Placental epithelial cell (primary cell): ENCODE results near the gene MAP2K7. TPM values are rescaled to one million over a fixed set of nuclear protein-coding genes. Genes with fewer than 3 reads are reported as not detected.

Source experiments
- total RNA-seq: library from RNA; depleted of rRNA; stranded (reverse); fragments of >200 nt; gene quantifications from 2 replicates; pipeline ENCODE4 v1.2.3, GENCODE V29; 2012

The MAP2K7 gene
- 14.2 and 18.5 TPM in 2 replicates for total RNA-seq

DNA sequence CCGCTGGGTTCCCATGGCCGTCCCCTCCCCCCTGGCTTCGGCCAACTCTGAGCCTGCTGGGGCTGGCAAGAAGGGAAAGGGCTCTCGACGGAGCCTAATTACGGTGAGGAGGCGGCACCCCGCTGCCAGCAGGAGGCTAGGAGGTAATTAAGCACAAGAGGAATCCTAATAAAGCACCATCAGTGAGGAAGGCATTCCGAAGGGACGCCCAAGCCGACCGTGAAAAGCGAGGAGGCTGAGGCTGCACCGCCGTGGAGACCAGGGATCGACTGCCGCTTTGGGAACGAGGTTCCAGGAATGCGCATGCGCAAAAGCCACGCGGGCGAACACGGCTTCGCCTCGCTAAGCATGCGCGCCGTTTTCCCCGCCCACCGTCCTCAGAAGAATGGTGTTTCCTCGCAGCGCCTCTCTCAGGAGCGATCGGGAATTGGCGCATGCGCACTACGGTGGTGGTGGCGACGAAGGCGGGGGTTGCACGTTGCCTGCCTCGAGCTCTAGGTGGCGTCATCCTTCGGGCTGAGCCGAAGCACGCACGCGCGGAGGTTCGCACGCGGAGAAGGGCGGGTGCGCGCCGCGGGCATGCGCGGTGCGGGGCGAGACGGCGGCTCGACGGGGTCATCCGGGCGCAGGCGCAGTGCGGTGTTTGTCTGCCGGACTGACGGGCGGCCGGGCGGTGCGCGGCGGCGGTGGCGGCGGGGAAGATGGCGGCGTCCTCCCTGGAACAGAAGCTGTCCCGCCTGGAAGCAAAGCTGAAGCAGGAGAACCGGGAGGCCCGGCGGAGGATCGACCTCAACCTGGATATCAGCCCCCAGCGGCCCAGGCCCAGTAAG, at the start of gene MAP2K7:
MAP2K7 (plus strand) TSS at position 634 of the 830 bp plus-strand sequence; CDS start at position 702, 68 bp downstream.

DNA sequence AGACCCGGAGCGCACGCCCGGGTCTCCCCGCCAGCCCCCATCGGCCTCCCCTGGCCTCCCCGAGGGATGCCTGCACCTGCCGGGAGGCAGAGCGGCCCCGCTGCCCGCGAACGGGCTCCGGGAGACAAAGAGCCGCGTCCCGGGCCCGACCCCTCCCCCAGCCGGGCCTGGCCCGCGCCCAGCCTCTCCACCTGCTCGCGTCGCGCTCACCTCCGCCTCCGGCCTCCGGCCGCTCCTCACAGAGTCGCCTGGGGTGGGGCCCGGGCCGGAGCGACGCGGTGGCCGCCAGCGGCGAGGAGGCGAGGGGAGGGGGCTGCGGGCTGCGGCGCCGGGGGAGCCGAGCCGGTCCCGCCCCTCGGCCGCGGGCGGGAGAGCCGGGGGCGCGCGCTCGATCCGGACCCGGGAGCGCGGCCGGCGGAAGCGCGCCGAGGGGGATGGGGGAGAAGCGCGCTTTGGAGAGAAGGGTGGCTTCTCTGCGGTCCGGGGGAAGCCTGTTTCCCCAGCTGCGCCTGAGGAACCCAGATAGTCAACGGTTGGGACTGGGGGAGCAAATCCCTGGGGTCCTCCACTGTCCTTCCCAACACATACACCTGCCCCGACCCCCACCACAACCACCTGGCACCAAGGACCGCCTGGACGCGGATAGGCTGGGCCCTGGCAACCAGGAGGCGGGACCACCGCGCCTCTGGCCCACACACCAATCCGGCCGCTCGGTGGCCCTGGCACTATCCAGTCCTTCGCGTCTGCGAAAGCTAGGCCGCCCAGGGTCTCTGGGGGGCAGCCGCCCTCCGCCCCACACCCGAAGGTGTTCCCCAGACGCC, 29.4 kb upstream of the MAP2K7 start, which contains the start of gene PRR36:
PRR36 (minus strand) TSS at position 315 of the 821 bp plus-strand sequence. CDS start 701 bp downstream, outside the sequence.

GRCh38 chr19:7888145-7888825, 15.4 kb upstream of the MAP2K7 start, which contains the start of gene LRRC8E:
Gene LRRC8E, plus strand, starts transcription at chr19:7888510. Its CDS starts 7,094 bp downstream, at chr19:7895604.

GRCh38 chr19:7914598-7915045, 10.9 kb downstream of the MAP2K7 start, which contains the start of gene TGFBR3L:
Gene TGFBR3L, plus strand, starts transcription at chr19:7914830.

DNA sequence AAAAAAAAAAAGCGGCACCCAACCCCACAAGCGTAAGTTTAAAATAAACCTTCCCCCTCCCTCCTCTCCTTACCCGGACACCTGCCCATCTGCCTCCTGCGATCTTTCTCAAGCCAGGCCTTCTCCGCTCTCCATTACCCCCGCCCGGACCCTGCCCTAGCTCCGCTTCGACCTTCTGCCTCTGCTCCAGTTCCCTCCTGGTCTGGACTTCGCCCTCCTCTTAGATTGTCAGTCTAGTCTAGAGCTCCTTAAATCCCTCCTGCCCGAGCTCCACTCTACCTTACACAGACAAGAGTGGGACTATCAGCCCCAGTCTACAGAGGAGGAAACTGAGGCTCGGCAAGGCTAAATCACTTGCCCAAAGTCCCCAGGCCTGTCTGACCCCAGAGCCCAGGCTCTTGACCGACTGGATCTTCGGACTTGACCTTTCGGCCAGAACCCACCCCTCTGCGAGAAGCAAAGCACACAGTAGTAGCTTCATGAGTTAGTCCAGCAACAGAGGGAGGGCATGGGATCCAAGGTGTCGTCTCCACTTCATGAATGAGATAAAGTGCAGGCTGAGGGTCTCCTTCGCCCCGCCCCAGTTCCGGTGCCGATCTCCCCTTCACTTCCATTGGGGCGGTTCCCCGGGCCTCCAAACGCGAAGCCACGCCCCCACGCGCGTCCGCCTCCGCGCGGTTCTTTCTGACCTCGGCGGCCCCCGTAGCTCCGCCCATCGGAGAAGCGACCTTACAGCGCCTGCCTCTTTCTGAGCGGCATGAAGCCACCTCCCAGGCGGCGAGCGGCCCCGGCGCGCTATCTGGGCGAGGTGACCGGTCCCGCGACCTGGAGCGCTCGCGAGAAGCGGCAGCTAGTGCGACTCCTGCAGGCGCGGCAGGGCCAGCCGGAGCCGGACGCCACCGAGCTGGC, 16.2 kb downstream of the MAP2K7 start, which contains the start of gene SNAPC2:
SNAPC2 (plus strand) TSS at position 729 of the 909 bp plus-strand sequence; CDS start at position 758, 29 bp downstream.

DNA sequence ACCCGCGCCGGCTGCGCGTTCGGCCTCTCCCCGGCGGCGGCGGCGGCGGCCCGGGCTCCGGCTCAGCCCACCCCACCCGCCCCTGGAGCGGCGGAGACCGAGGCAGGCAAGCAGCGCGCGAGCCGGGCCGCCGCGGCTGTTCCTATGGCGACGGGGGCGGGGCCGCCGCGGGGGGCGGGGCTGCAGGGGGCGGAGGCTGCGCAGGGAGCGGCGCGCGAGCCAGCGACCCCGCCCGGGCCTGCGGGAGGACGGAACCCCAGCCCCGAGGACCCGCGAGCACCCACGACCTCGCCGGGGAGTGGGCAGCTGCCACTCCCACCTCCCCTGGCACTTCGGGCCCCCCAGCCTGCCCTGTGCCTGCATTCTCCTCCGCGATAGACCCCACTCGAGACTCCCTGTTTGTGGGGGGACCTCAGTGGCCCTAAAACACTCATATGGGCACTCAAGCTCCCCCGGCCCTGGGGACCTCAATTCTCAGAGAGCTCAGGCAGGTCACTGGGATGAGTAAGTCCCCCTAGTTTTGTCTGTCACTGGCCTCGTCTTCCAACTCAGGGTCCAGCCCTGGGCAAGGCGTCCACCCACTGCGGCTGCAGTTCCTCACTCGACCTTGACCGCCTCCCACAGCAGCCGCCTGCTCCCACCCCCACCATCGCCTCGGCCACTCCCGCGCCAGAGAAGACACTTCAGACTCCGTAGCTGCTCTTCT, 22.5 kb downstream of the MAP2K7 start, which contains the start of gene CTXN1:
CTXN1 (minus strand) TSS at position 115 of the 706 bp plus-strand sequence. CDS start 597 bp downstream, outside the sequence.

DNA sequence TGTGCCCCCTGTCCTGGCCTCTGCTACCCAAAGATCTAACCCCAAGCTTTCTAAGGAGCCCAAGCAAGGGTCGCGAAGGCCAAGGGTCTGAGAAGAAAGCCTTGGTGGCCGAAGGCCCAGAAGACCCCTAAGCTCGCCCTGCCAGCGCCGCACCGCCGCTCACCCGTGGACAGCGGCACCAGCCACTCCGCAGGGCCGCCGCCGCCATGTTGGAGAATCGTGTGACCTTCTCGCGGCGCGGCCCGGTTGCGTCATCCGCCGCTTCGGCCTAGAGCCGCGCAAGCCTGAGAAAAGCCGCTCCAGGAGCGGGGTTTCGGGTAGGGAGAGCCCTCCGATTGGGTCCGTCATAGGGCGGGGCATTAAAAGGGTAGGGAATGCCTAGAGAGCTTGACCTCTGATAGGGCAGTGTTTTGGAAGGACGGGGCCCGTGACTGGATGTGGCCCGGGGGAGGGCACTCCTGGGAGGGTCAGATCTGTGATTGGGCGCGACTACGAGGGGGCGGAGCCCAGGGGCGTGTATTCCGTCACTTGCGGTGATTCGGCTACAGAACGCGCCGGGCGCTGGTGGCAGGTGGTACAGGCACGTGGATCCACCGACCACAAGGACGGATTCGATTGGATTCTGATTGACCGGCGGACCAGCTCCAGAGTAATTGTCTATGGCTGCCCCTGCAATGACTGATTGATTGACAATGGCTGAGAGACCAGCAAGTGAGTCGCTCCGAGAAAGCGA, 39.9 kb downstream of the MAP2K7 start, which contains the start of gene TIMM44:
TIMM44 (minus strand) TSS at position 223 of the 733 bp plus-strand sequence; CDS start at position 208, 15 bp downstream.

Other genes with a start within 250 kb of the MAP2K7 start
- gene RETN, start 234.8 kb upstream of the MAP2K7 start, total RNA-seq, result not detected in 2 replicates
- not detected in 2 replicates for gene MCEMP1, start 226.8 kb upstream of the MAP2K7 start, total RNA-seq
- 22.8 and 71.0 TPM in 2 replicates for gene TRAPPC5, start 223.0 kb upstream of the MAP2K7 start, total RNA-seq
- not detected in 2 replicates for gene FCER2, start 201.7 kb upstream of the MAP2K7 start, total RNA-seq
- gene CLEC4G, start 171.8 kb upstream of the MAP2K7 start, total RNA-seq, result not detected in 2 replicates
- not detected in 2 replicates for gene CD209, start 156.3 kb upstream of the MAP2K7 start, total RNA-seq
- gene CLEC4M, start 140.6 kb upstream of the MAP2K7 start, total RNA-seq, result not detected in 2 replicates
- 17.7 and 24.3 TPM in 2 replicates for gene EVI5L, start 73.7 kb upstream of the MAP2K7 start, total RNA-seq
- under 0.01 TPM in 1 of 2 replicates, not detected in the other for gene PRR36, start 29.5 kb upstream of the MAP2K7 start, total RNA-seq
- 10.6 and 11.8 TPM in 2 replicates for gene LRRC8E, start 15.4 kb upstream of the MAP2K7 start, total RNA-seq
- gene TGFBR3L, start 11.0 kb downstream of the MAP2K7 start, total RNA-seq, result 0.98 and 1.2 TPM in 2 replicates
- gene SNAPC2, start 16.5 kb downstream of the MAP2K7 start, total RNA-seq, result 14.6 and 17.7 TPM in 2 replicates
- 0.39 and 0.43 TPM in 2 replicates for gene CTXN1, start 22.3 kb downstream of the MAP2K7 start, total RNA-seq
- gene TIMM44, start 39.8 kb downstream of the MAP2K7 start, total RNA-seq, result 31.4 and 32.9 TPM in 2 replicates
- gene ELAVL1, start 101.8 kb downstream of the MAP2K7 start, total RNA-seq, result 12.2 and 45.8 TPM in 2 replicates
- not detected in 2 replicates for gene CCL25, start 148.9 kb downstream of the MAP2K7 start, total RNA-seq
- gene FBN3, start 245.7 kb downstream of the MAP2K7 start, total RNA-seq, result not detected in 2 replicates